OCI-LY1 (cell line): Measurements from ENCODE around the gene KIR2DL3.

Experiments used
- EZH2 ChIP-seq: fragments of 200-600 bp; sonication (generic), shearing (Covaris generic); IDR thresholded peaks from 2 replicates; pipeline ENCODE4 v1.8.0; 2017; ENCODE audit warnings: borderline replicate concordance, mixed run types, mild to moderate bottlenecking, antibody characterized with exemption, low read length, moderate library complexity, mixed read lengths
- TF ChIP-seq, protein P1 (sequence below): fragments of 200-600 bp; sonication (generic), shearing (Covaris generic); IDR thresholded peaks from 2 replicates; pipeline ENCODE4 v1.5.1; 2017; ENCODE audit warnings: mild to moderate bottlenecking, antibody characterized with exemption, low read length, moderate library complexity, mixed read lengths

DNA sequence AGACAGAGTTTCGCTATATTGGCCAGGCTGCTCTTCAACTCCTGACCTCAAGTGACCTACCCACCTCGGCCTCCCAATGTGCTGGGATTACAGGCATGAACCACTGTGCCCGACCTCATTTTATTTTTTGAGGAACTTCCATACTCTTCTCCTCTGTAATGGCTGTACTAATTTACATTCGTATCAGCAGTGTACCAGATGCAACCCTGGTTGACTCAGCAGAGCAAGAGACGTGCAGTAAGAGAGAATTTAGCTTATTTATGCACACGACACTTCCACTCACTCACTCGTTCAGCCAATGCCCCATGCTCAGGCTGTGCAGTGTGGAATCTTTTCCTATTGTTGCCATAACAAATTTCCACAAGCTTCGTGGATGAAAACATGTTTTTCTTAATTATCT, 7.1 kb upstream of the KIR2DL3 start:
- TF ChIP-seq, protein P1, sequence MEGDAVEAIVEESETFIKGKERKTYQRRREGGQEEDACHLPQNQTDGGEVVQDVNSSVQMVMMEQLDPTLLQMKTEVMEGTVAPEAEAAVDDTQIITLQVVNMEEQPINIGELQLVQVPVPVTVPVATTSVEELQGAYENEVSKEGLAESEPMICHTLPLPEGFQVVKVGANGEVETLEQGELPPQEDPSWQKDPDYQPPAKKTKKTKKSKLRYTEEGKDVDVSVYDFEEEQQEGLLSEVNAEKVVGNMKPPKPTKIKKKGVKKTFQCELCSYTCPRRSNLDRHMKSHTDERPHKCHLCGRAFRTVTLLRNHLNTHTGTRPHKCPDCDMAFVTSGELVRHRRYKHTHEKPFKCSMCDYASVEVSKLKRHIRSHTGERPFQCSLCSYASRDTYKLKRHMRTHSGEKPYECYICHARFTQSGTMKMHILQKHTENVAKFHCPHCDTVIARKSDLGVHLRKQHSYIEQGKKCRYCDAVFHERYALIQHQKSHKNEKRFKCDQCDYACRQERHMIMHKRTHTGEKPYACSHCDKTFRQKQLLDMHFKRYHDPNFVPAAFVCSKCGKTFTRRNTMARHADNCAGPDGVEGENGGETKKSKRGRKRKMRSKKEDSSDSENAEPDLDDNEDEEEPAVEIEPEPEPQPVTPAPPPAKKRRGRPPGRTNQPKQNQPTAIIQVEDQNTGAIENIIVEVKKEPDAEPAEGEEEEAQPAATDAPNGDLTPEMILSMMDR = no peak
- no peak for TF ChIP-seq EZH2
